ENCODE data around the gene UMPS. TPM values are rescaled to one million over a fixed set of nuclear protein-coding genes. Genes with fewer than 3 reads are reported as not detected.
A peak's percentile ranks its signal among the peaks of the same experiment; 100 is the strongest.

Gene UMPS
- total RNA-seq, 6 donors from 2014 or later: 5.0 to 26.2 (median 23.7) TPM

GRCh38 chr3:124699051-124699450 lies 31.2 kb upstream of the UMPS start:
- no peaks in the 10 kb centered on the region for H3K36me3 ChIP-seq
- 94 to 95% methylated on average over 1 of the region's 1 CpG for WGBS, 2 donors

GRCh38 chr3:124699686-124700396 lies 30.4 kb upstream of the UMPS start:
- TF ChIP-seq CTCF (IDR thresholded peaks at IDR 0.05): no peak
- no peak for TF ChIP-seq POLR2AphosphoS5 (IDR thresholded peaks at IDR 0.05)
- no peak for TF ChIP-seq POLR2A (IDR thresholded peaks at IDR 0.05)
- H3K27me3 ChIP-seq: no peaks in the 10 kb centered on the region
- no peak overlapping the region for H3K27ac ChIP-seq
- H3K4me3 ChIP-seq: no peak overlapping the region
- WGBS, 2 donors: 68 to 71% methylated on average over 11 to 12 of the region's 12 CpGs
- ATAC-seq (ENCODE audit: low FRiP score in 2 of 2) (no peak), DNase-seq (peak in 1 of 2 donors; percentile 17)
- no peaks in the 10 kb centered on the region for H3K9me3 ChIP-seq
- H3K36me3 ChIP-seq: no peaks in the 10 kb centered on the region
- H3K4me1 ChIP-seq: no peaks in the 10 kb centered on the region

More at GRCh38 chr3:124699051-124699450, 31.2 kb upstream of the UMPS start:
- no peak overlapping the region for H3K4me3 ChIP-seq
- ATAC-seq (ENCODE audit: low FRiP score in 2 of 2) (no peak), DNase-seq (no peak)
- no peak for TF ChIP-seq POLR2A (IDR thresholded peaks at IDR 0.05)
- no peak for TF ChIP-seq CTCF (IDR thresholded peaks at IDR 0.05)
- TF ChIP-seq POLR2AphosphoS5 (IDR thresholded peaks at IDR 0.05): no peak
- no peak for TF ChIP-seq EP300 (IDR thresholded peaks at IDR 0.05)
- H3K27me3 ChIP-seq: no peaks in the 10 kb centered on the region
- H3K9me3 ChIP-seq: no peaks in the 10 kb centered on the region
- H3K4me1 ChIP-seq: no peaks in the 10 kb centered on the region
- no peak overlapping the region for H3K27ac ChIP-seq

- H3K27ac ChIP-seq: no peak overlapping the region
- H3K36me3 ChIP-seq: no peaks in the 10 kb centered on the region
- ATAC-seq (ENCODE audit: low FRiP score in 2 of 2) (no peak), DNase-seq (no peak)
- no peaks in the 10 kb centered on the region for H3K27me3 ChIP-seq
- TF ChIP-seq POLR2AphosphoS5 (IDR thresholded peaks at IDR 0.05) (no peak), CTCF (IDR thresholded peaks at IDR 0.05) (no peak), EP300 (IDR thresholded peaks at IDR 0.05) (no peak), POLR2A (IDR thresholded peaks at IDR 0.05) (no peak)
- WGBS, 2 donors: 88 to 94% methylated on average over 14 to 15 of the region's 15 CpGs
- H3K4me3 ChIP-seq: no peak overlapping the region
- H3K9me3 ChIP-seq: no peaks in the 10 kb centered on the region
- no peaks in the 10 kb centered on the region for H3K4me1 ChIP-seq
These were observed 29.2 kb upstream of the UMPS start for GRCh38 chr3:124700880-124701684.

GRCh38 chr3:124701687-124702086 lies 28.6 kb upstream of the UMPS start:
- 79 to 80% methylated on average over 4 of the region's 4 CpGs for WGBS, 2 donors
- H3K27ac ChIP-seq: no peak overlapping the region

More at GRCh38 chr3:124701687-124702086, 28.6 kb upstream of the UMPS start:
- TF ChIP-seq POLR2A (IDR thresholded peaks at IDR 0.05) (no peak), CTCF (IDR thresholded peaks at IDR 0.05) (no peak), EP300 (IDR thresholded peaks at IDR 0.05) (no peak), POLR2AphosphoS5 (IDR thresholded peaks at IDR 0.05) (no peak)
- Histone ChIP-seq H3K36me3 (no peaks in the 10 kb centered on the region), H3K27me3 (no peaks in the 10 kb centered on the region), H3K4me1 (no peaks in the 10 kb centered on the region), H3K9me3 (no peaks in the 10 kb centered on the region), H3K4me3 (no peak overlapping the region)
- ATAC-seq (ENCODE audit: low FRiP score in 2 of 2) (no peak), DNase-seq (no peak)
